Diencephalon (tissue), 1 donor: Measurements from ENCODE around the gene SLC26A8. TPM values are rescaled to one million over a fixed set of nuclear protein-coding genes. Genes with fewer than 3 reads are reported as not detected.

ENCODE experiments used
- total RNA-seq: library from RNA; depleted of rRNA; stranded (reverse); fragments of >200 nt; gene quantifications from one replicate; pipeline ENCODE4 v1.2.3, GENCODE V29; 2014

The SLC26A8 gene
- 9.0 TPM for total RNA-seq

DNA sequence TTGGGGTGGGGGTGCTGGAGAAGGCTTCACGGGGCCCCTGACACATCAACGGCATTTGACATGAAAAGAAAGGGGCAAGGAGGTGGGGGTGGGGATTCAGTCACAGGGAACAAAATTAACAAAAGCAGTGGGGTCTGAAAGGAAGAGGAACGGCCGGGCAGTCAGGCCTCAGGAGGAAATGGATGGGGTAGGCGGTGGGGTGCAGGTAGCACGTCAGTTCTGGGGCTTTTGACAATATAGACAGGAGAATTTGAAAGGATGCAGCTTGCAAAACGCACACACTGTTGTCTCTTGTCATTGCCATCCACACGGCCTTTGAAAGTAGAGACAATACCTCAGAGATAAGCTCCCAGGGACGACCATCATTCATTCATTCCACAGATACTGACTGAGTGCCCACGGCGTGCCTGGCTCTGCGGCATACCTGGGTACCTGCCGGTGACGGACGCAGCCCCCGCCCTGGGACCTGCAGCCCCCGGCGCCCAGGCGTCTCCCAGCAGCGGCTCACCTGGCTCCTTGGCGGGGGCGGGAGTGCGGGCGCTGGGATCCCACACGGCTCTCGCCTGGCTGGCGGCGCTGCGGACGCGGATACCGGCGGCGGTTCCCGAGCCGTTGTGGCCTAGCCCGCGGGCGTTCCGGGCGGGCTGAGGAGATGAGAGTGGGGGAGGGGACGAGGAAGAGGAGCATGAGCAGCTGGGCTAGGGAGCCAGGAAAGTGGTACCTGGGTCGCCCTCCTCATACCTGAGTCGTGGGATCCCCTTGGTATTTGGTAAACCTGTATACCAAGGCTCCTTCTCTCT is at the start of gene SLC26A8:
SLC26A8 (minus strand) TSS at position 646 of the 800 bp plus-strand sequence. CDS start 4,934 bp downstream, outside the sequence.

DNA sequence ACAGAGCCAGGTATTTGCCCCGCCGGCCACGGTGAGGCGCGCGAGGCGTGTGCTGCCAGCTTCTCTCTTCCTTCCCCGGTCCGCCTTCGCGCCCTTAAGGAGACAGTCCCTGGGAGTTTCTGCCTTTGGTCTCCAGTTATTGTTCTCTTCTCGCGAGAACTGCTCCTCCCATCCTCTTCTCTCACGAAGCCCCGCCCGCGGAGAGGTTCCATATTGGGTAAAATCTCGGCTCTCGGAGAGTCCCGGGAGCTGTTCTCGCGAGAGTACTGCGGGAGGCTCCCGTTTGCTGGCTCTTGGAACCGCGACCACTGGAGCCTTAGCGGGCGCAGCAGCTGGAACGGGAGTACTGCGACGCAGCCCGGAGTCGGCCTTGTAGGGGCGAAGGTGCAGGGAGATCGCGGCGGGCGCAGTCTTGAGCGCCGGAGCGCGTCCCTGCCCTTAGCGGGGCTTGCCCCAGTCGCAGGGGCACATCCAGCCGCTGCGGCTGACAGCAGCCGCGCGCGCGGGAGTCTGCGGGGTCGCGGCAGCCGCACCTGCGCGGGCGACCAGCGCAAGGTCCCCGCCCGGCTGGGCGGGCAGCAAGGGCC is 3.2 kb upstream of the SLC26A8 start, which contains the start of gene MAPK14:
MAPK14 (plus strand) TSS at position 308 of the 587 bp plus-strand sequence. CDS start 350 bp downstream, outside the sequence.

DNA sequence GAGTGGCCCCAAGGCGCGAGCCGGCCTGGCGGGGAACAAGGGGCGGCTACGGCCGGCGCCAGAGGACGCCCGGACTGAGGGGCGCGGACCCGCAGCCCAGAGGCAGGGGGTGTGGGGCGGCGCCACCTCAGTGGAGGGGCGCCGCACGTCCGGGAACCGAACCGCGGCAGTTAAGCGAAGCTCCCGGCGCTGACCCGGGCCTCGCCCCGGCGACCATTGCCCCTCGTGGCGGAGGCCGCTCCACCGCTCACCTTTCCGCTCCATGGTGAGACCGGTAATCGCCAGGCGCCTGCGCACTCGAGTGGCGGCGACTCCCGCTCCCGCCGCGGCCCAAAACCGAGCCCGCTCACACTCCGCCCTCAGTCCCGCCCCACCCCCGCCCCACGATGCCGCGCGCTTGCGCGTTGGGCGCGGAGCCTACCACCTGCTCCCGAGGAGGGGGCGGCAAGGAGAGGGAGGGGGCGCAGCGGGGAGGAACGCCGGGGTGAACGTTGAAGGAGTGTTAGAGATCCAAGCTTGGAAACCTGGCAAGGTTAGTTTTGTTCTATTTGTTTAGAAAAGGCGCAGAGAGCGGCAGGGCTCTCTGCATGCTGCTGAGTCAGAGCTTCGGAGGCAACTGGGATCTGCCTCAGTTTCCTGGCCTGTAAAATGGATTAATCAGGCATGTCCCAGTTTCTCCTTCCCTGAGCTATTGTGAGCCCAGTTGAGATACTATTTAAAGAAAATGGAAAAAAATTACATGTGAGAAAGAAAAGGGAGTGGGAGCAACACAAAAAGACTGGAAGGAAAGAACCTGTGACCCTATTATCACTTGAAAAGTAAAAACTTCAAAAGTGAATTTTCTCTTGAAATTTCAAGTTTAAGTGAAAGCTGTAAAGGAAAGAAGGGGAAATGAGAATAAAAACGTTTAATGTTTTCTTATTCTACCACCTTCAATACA is 103.4 kb downstream of the SLC26A8 start, which contains the start of gene SRPK1:
SRPK1 (minus strand) TSS at position 306 of the 940 bp plus-strand sequence; CDS start at position 264, 42 bp downstream.

Other genes with a start within 250 kb of the SLC26A8 start
- not detected for gene CLPSL2, start 248.0 kb downstream of the SLC26A8 start, total RNA-seq
- gene CLPSL1, start 243.6 kb downstream of the SLC26A8 start, total RNA-seq = not detected
- gene CLPS, start 227.3 kb downstream of the SLC26A8 start, total RNA-seq = not detected
- gene LHFPL5, start 219.3 kb downstream of the SLC26A8 start, total RNA-seq = 2.1 TPM
- 87.7 TPM for gene SRPK1, start 103.5 kb downstream of the SLC26A8 start, total RNA-seq
- 39.4 TPM for gene MAPK14, start 3.2 kb upstream of the SLC26A8 start, total RNA-seq
- gene MAPK13, start 105.9 kb upstream of the SLC26A8 start, total RNA-seq = 3.9 TPM
- gene BRPF3, start 172.1 kb upstream of the SLC26A8 start, total RNA-seq = 20.8 TPM
- not detected for gene PNPLA1, start 245.4 kb upstream of the SLC26A8 start, total RNA-seq